RPMI8226 (cell line): Measurements from ENCODE around the gene RFLNA.
A peak's percentile ranks its signal among the peaks of the same experiment; 100 is the strongest.

Experiments used
- DNase-seq: peaks from one replicate; pipeline ENCODE4 v3.0.0-alpha.2; 2015

The RFLNA gene

DNA sequence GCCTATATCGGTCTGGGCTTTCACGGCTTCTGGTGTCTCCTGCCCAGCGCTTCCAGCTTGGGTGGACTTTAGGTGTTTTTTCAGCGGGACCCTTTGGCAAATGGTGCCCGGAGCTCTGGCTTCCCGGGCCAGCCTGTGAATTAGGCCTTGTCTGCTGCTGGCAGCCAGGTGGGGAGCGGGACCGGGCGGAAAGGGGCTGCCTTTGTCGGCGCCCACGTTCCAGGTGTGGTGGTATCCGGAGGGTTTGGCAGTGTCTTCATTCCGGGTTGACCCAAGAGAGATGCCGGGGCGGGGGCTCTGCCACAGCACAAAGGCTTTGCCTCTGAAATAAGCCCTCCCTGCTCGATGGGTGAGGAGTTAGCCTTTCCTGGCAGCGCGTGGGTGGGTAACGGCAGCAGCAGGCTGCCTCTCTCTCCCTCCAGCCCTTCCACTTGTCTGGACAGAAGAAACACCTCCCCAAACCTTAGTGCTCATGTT is 9.5 kb downstream of the RFLNA start:
- no peak for DNase-seq

DNA sequence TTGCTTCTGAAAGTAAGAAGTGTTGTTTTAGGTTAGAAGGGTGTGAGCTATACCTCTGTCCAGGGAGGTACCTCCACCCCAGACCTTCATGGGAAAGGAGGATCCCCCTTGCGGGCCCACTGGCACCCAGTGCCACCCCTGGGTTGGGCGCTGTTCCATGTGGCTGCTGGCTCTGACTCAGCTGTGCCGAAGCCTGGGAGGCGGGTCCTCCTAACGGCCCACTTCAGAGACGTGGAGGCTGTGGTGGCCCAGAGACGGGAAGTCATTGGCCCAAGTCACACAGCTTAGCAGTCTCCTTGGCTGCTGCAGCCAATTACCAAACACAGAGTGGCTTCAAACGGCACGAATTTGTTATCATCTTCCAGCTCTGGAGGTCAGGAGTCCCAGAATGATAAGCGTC is 10.2 kb downstream of the RFLNA start:
- DNase-seq = no peak

DNA sequence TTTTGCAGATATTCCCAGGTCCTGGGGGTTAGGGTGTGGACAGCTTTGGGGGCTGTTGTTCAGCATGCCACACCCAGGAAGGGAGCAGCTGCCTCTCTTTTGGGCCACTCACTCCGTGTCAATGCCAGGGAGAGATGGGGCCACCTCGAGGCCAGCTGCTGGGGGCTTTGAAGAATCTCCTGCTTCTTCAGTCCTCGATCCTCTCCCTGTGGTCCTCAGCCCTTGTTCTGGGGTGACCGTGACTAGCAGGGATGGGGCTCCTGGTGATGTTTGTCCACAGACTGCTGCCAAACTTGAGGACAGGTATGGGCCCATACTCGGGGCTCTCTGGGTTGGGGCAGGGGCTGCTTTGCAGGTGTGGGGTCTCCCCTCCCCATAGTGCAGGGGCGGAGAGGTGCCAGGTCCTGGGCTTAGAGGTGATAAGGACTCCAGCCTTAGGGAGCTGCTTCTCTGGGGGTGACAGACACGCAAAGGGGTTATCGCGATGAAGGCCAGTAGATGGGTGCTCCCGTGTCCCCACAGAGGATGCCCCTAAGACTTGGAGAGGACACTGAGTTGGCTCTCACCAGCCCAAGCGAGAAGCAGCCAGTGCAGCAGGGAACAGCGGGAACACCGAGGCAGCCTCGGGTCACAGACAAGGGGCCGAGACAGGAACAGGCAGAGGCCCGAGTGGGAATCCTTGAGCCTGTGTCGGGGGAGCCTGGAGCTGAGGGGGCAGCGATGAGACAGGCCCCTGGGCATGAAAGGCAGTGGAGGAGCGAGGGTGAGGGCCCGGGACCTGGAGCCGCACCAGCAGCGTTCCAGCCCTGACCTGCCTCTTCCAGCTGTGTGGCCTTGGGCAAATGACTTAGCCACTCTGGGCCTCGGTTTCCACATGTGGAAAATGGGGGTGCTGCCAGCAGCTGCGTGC is 11.1 kb downstream of the RFLNA start:
- no peak for DNase-seq

DNA sequence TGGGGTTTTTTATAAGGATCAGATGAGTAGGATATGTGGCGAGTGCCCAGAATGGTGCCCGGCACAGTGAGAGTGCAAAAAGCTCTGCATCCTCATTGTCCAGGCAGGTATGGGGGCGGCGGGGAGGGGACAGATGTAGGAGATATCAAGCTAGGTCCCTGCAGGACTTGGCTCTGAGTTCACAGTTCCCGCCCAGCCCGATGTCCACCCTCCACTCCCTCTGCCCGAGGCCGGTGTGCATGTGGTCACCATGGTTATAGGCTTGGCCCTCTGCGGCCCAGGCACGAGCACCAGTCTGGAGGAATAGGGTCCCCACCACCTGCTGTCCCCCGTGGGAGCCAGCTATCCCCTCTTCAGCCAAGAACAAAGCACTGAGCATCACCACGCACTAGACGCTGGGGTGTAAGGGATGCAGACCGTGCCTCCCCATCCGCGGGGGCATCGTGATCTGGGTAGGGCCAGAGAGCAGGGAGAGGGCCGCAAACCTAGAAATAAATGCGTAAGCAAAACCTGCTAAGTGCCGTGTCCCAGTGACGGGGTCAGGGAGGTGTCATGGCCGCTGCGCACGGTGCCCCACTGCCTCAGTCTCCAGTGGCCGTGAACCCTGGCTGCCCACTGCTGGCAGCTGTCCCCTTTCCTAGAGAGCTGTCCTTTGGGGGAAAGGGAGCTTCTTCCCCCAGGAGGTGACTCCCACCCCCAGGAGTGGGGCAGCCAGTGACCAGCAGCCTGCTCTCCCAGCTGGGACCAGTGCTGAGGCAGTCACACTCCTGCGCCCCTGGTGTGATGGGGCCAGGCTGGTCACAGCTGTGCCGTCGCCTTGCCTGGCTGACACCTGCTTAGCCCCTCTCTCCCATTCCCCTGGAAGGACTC is 12.0 kb downstream of the RFLNA start:
- DNase-seq = no peak

DNA sequence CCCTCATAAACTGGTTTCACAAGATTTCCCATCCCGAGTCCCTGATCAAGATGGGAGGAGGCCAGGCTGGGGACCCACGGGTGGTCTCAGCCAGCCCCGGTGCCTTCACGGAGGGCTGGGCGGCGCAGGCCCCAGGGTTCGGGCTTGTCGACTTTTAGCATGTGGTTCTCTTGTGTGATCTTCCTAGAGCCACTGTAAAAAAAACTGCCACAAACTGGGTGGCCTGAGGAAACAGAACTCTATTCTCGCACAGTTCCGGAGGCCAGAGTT is 12.6 kb downstream of the RFLNA start:
- DNase-seq = no peak

DNA sequence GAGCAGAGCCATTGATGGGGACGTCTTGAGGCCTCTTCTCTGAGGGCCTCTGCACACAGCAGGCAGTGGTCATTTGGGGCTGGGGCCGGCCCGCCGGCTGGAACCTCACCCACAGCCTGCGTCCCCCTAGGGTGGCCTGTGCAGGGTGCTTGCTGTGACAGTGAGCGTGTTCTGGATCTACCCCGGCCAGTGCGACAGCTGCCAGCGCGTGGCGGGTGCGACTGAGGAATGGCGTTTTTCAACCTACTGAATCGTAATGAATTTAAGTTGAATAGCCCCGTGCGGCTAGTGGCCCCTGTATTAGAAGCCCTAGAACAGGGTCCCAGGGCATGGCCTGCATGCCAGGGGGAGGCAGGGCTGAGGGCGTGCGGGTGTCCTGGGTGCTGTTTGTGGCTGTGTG is 13.8 kb downstream of the RFLNA start:
- no peak for DNase-seq

DNA sequence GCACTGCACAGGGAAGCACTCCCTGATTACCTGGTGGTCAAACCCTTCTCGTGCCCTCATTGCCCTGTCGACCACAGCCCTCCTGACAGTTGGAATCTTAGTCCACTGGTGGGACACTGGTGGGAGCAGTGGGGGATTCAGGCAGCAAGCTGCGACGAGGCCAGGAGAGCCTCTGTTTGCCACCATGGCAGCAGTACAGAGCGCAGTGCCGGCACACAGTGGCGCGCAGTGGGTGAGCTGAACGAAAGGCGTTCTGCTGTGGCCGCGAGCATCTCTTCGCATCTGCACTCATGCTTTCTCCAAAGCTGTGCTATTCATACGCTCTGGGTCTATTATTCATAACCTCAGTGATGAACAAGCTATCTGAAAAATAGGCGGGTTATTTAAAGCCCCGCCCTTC is 14.3 kb downstream of the RFLNA start:
- no peak for DNase-seq

DNA sequence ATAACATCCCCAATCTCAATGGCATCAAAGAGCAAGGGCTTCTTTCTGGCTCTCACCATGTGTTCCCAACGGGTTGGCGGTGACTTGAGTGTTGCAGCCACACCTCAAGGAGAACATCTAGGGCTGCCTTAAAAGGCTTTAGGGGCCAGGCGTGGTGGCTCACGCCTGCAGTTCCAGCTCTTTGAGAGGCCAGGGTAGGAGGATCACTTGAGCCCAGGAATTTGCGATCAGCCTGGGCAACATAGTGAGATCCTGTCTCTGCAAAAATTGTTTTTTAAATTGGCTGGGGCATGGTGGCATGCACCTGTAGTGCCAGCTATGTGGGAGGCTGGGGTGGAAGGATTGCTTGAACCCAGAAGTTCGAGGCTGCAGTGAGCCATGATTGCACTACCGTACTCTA is 14.9 kb downstream of the RFLNA start:
- no peak for DNase-seq

DNA sequence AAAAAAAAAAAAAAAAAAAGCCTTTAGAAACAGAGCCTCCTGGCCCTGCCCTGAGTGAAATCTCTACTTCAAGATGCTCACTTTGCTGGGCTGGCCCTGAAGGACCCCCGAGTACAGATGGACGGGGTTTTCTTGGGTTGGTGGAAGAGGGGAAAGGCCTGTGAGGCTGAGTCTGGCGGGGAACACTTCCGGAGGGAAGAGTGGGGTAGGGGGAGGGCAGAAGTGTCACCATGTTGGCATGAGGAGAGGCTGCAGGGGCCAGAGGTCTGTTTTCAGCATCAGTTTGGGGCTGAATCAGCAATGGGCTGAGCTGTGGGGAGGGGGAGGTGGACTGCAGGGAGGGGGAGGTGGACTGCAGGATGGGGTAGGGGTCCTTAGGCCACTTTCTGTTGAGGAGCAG is 15.3 kb downstream of the RFLNA start:
- DNase-seq = no peak

DNA sequence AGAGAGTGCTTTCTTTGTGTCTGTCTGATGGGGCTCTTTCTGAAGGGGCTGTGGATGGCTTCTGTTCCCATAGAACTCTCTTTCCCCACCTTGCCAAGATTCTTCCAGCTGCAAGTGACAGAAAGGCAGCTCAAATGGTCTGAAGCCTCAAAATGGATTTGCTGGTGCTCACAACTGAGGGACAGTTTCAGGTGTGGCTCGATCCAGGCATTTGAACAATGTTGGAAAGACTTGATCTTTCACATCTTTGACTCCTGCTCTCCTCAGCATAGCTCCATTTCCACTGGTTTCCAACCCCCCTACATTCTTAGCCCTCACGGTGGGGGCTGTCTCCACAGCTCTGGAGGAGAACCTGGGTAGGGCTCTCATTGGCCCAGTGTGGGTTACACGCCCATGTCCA is 15.9 kb downstream of the RFLNA start:
- DNase-seq = no peak

DNA sequence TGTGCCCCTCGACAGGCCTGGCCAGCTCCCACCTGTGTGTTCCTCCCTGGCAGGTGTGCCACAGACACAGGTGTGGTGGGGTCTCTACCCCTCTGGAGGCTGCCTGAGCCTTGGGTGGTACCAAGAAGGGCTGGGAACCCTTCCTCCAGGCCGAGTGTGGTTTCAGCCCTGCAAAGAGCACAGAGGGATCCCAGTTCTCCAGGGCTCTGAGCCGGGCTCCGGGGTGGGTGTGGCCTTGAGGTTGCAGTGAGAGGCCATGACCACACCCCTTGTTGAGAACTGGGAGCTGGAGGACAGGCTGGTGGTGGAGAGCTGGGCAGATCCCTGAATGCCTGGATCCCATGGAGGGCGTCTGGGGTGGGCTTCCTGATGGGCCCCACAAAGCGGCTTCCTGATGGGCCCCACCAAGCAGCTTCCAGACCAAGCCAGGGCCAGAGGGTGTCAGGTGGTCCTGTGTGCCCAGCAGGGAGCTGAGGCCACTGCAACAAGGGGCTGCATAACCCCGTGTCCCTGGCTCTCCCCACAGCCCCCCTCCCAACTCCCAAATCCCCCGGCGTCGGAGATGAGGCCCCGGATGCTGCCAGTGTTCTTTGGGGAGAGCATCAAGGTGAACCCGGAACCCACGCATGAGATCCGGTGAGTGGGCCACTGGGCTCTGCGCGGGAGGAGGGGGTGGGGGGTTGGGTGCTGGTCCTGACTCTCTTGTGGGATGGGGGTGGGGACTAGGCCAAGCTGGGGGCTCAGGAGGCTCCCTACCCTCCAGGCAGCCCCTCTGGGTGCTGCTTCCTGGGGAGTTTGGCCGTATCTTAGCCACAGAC is 16.6 kb downstream of the RFLNA start:
- no peak for DNase-seq

DNA sequence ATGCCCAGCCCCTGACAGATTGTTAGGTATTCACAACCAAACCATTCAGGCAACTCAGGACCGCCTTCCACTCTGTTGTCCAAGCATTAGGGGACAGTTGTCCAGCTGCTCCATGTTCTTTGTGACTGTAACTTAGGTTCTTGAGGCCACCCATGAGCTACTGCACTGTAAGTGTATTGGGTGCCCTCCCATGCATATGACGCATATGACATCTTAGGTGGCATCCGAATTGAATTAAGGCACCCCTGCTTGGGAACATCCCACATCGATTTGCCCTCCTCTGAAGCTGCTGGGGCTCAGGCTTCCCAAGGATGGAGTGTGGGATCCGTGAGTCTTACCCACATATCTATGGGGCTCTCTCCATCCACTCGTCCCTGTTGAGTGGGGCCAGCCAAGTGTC is 17.7 kb downstream of the RFLNA start:
- no peak for DNase-seq

DNA sequence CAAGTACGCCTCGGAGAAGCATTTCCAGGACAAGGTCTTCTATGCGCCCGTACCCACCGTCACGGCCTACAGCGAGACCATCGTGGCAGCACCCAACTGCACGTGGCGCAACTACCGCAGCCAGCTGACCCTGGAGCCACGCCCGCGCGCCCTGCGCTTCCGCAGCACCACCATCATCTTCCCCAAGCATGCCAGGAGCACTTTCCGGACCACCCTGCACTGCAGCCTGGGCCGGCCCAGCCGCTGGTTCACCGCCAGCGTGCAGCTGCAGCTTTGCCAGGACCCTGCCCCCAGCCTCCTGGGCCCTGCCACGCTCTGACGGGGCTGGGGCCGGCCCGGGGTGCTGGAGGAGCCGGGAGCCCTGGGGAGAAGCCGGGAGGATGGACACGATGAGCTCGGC is 19.3 kb downstream of the RFLNA start:
- DNase-seq = no peak

DNA sequence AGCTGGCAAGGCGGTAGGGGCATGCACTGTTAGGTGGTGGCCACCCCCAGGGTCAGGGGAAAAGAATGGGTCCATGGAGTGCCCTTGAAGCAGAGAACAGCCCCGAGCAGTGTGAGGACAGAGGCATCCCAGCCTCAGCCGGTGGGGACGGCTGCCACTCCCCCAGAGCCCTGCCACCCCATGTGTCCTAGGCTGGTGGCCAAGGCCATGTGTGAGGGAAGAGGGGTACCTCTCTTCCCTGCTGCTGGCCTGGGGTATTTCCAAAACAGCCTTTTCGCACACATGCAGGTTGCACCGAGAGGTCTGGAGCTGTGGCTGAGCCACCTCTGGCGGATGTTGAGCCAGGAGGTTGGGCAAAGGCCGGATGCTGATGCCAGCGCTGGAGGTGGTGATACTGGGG is 19.9 kb downstream of the RFLNA start:
- no peak for DNase-seq

DNA sequence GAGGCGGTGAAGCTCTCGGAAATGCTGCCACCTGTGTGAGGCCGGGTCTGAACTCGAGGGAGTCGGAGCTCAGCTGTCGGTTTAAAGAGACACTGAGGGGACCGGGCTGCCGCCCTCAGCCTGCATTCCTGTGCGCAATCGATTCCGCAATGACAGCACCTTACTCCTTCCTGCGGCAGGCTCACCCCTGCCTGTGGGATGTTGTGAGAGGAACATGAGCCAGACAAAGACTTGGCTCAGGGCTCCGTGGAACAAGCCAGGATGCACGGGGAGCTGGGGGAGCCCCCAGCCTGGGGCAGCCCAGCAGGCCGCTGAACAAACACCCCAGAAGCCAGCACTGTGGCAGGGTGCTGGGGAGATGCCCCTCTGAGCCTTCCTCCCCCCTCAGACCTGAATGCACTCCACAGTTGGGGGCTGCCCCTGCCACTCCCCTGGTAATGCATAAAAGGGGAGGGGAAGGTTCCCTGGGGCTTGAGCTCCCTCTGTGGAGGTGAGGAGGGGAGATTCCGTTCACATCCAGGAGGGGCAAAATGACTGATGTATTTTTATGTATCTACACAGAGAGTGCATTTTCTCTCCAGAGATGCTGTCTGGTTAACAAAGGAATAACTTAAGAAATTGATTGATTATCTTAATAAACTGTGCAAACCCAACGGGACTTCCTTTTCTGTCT is 20.6 kb downstream of the RFLNA start:
- DNase-seq = no peak

DNA sequence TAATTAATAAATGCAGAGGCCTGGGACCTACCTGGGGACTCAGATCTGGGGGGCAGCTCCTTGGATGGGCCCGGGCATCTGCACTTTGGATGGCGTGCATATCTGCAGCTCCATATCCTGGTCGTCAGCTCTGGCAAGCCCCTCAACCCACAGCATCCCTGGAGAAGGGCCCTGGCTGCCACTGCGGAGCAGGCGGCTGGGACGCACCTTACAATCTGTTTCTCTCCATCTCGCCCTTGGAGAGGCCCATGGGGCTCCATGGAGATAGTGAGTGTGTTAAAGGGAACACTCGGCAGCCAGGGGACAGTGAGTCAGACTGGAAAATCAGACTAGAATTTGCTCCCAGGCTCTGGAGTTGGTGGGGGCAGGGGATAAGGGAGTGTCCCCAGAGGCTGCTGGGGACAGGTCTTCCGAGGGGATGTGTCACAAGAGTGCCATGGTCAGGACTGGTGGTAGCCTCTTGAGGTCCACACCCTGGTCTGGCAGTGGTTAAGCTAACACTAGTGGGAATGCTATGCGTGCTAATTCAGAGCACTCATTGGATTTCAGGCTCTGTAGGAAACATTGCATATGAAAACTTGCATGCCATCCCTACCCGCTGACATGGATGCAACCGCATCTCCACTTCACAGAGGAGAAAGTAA is 21.5 kb downstream of the RFLNA start:
- DNase-seq = no peak

DNA sequence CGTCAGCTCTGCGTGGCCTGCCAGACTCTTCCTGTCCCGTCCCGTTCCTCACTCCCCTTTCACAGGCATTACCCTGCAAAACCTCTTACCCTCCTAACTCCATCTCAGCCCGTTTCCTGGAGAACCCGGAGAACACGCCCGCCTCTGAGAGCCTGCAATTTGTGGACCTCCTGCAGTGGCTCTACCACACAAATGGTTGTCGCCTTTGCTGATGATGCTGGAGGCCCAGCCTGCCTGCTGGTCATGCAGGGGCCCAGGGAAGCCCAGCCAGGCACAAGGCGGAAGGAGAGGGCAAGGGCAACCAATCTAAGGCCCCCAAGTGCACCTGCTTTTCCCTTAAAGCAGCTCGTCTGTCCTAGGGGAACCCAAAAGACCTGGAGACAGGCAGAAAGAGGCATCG is 22.5 kb downstream of the RFLNA start:
- DNase-seq = no peak

DNA sequence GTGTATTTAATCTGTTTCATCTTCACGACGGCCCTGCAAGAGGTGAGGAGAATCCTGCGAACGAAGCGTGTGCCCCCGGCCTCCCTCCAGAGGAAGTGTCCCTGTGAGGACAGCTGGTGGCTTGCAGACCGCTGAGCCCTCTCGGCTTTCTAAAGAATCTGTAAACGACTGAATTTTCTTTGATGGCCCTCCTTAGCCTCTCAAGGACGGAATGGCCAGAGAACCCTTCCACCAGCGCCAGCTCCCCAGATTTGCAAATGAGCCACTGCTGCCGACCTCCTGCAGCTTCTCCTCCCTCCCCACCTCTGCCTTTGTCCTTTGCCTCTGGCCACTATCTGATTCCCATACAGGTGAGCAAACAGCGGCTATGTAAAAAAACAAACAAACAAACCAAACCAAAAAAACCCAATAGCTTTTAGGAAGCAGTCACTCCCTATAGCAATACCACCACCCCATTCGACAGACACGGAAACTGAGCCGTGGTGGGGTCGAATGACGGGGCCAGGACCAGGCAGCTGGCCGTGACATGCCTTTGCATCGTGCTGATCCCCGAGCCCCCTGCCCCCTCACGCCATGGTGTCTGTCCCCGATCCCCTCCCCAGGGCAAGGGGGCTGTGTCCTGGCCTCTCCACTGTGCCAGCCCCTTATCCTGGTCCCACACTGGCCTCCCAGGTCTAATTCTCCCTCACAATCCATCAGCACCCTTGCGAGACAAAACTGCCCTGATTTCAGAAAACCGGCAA is 23.6 kb downstream of the RFLNA start:
- DNase-seq = no peak

DNA sequence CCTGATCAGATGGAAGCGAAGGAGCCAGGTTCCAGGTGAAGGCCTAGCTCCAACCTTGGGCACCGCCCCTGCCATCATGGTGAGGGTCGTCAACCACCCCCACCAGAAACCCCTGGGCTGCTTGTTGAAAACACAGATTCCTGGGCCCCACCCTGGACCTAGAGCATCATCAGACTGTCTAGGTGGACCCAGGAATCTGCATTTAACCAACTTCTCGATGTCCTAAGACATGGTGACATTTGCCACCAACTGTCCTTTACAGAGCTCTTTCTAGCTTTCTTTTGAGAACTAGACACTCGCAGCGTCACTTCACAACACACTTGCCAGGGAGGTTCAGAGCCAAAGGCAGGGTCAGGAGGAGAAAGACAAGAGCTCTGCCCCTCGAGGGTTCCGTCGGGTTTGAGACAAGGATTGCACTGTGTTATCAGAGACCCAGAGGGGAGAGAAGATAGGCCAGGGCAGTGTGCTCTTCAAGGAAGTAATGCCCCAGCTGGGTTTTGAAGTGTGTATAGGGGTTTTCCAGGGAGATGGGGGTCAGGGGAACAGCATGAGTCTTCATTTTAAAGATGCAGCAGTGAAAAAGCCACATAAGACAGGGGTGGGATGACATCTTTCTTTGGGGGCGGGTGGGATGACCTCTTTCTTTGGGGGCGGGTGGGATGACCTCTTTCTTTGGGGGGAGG is 24.6 kb downstream of the RFLNA start:
- DNase-seq = no peak

DNA sequence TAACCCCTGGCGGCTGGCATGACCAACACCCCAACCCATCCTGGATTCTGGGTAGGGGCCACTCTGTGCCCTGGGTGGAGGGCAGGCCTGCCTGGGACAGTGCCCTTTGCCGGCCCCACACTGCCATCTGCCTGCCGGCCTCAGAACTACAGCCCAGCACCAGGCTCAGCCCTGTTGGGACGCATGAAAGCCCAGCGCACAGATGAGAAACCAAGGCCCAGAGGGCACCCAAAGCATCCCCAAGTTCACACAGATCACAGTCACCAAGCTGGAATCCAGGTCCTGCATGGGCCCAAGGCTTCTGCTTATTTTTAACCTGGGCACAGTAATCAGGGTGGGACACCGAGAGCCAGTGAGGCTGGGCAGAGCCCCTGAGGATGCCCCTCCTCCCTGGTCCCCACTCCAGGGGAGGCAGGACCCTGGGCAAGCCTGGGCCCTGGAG is 26.2 kb downstream of the RFLNA start:
- peak; percentile 53 for DNase-seq
